Mesothelial cell of epicardium (in vitro differentiated cells): ENCODE measurements around the gene KCNMA1. TPM values are rescaled to one million over a fixed set of nuclear protein-coding genes. Genes with fewer than 3 reads are reported as not detected.

Source experiments
- DNase-seq, 2 experiments: peaks; one replicate each; pipeline ENCODE4 v3.0.0; 2021; ENCODE audit warnings: low spot score in 2 of 2; ENCODE audit not compliant: unreplicated experiment in 2 of 2
- H3K27ac Mint-ChIP-seq: 2 replicates; pipeline ENCODE4 v1.8.0; 2021; ENCODE audit warnings: mixed read lengths
- H3K27me3 Mint-ChIP-seq: 2 replicates; pipeline ENCODE4 v1.8.0; 2021; ENCODE audit warnings: low read depth, mixed read lengths
- H3K36me3 Mint-ChIP-seq: 2 replicates; pipeline ENCODE4 v1.8.0; 2021; ENCODE audit warnings: mixed read lengths
- H3K4me1 Mint-ChIP-seq: 2 replicates; pipeline ENCODE4 v1.8.0; 2021; ENCODE audit warnings: mixed read lengths
- H3K4me3 Mint-ChIP-seq: 2 replicates; pipeline ENCODE4 v1.8.0; 2021; ENCODE audit warnings: mild to moderate bottlenecking, moderate library complexity, mixed read lengths
- H3K9me3 Mint-ChIP-seq: 2 replicates; pipeline ENCODE4 v1.8.0; 2021; ENCODE audit warnings: mixed read lengths
- total RNA-seq: library from RNA; stranded (reverse); gene quantifications from 3 replicates; pipeline ENCODE4 v1.2.1, GENCODE V29; 2021
- TF ChIP-seq, protein P1 (sequence below): fragments of 200-600 bp; sonication (generic); IDR thresholded peaks from one replicate; pipeline ENCODE4 v1.5.0; 2021; ENCODE audit warnings: antibody characterized with exemption; ENCODE audit not compliant: unreplicated experiment

The KCNMA1 gene
- total RNA-seq, 1 donor from 2014 or later, result 44.0 TPM

GRCh38 chr10:77002872-77003271 lies 634.7 kb downstream of the KCNMA1 start:
- Mint-ChIP-seq H3K4me1 (peaks cover 12% of the 10 kb centered on the region), H3K27ac (no peak overlapping the region), H3K27me3 (no peaks in the 10 kb centered on the region), H3K4me3 (no peak overlapping the region), H3K36me3 (no peaks in the 10 kb centered on the region), H3K9me3 (no peaks in the 10 kb centered on the region)
- TF ChIP-seq, protein P1, sequence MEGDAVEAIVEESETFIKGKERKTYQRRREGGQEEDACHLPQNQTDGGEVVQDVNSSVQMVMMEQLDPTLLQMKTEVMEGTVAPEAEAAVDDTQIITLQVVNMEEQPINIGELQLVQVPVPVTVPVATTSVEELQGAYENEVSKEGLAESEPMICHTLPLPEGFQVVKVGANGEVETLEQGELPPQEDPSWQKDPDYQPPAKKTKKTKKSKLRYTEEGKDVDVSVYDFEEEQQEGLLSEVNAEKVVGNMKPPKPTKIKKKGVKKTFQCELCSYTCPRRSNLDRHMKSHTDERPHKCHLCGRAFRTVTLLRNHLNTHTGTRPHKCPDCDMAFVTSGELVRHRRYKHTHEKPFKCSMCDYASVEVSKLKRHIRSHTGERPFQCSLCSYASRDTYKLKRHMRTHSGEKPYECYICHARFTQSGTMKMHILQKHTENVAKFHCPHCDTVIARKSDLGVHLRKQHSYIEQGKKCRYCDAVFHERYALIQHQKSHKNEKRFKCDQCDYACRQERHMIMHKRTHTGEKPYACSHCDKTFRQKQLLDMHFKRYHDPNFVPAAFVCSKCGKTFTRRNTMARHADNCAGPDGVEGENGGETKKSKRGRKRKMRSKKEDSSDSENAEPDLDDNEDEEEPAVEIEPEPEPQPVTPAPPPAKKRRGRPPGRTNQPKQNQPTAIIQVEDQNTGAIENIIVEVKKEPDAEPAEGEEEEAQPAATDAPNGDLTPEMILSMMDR, result no peak
- DNase-seq, result no peak

DNA sequence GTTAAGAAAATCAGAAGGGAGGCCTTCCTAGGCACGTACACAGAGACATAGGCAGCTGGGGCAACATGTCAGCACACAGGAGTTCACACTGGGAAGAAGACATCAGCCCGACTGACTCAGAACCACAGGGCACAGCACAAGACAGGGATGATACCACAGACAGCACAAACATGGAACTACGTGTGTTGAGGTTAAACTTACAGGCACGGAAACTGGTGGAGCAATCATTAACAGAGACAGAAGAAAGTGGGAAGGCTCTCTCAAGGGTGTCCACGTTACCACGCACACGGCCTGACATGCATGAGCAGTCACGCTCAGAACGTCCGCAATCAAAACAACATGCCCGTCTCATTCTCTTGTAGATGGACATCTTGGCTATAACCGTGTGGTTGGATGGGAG lies 636.4 kb downstream of the KCNMA1 start:
- no peak for DNase-seq
- no peaks in the 10 kb centered on the region for H3K36me3 Mint-ChIP-seq
- H3K4me3 Mint-ChIP-seq, result no peak overlapping the region
- H3K4me1 Mint-ChIP-seq, result peaks cover 26% of the 10 kb centered on the region
- TF ChIP-seq, protein P1, result no peak
- no peaks in the 10 kb centered on the region for H3K9me3 Mint-ChIP-seq
- no peak overlapping the region for H3K27ac Mint-ChIP-seq
- no peaks in the 10 kb centered on the region for H3K27me3 Mint-ChIP-seq

- H3K27ac Mint-ChIP-seq, result no peak overlapping the region
- TF ChIP-seq, protein P1, result no peak
- H3K4me3 Mint-ChIP-seq, result no peak overlapping the region
- H3K9me3 Mint-ChIP-seq, result no peaks in the 10 kb centered on the region
- H3K27me3 Mint-ChIP-seq, result no peaks in the 10 kb centered on the region
- no peak for DNase-seq
- H3K36me3 Mint-ChIP-seq, result no peaks in the 10 kb centered on the region
- H3K4me1 Mint-ChIP-seq, result peaks cover 27% of the 10 kb centered on the region
These were observed 639.2 kb downstream of the KCNMA1 start for GRCh38 chr10:76998451-76998850.

DNA sequence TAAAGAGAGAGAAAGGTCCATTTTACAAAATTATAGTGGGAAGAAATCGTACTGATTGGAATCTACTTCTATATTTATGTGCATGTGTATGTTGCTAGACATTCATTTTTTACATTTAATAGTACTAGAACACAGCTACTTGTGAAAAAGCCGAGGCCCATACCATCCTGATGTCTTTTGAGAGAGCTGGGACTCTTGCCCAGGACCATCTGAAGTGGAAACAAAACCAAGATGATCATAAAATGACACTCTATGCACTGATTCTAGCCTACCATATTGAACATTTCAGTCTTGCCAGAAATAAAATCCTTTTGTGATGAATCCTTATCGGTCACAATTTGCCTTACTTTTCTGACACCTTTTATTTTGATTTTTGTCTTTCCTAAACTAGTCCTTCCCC lies 640.0 kb downstream of the KCNMA1 start:
- Mint-ChIP-seq H3K27ac (no peak overlapping the region), H3K4me3 (no peak overlapping the region)

GRCh38 chr10:76995023-76995422 lies 642.6 kb downstream of the KCNMA1 start:
- no peak for DNase-seq
- no peaks in the 10 kb centered on the region for H3K9me3 Mint-ChIP-seq
- peaks cover 32% of the 10 kb centered on the region for H3K4me1 Mint-ChIP-seq
- TF ChIP-seq, protein P1, result no peak
- peaks cover 4% of the 10 kb centered on the region for H3K27me3 Mint-ChIP-seq
- no peaks in the 10 kb centered on the region for H3K36me3 Mint-ChIP-seq
- H3K27ac Mint-ChIP-seq, result no peak overlapping the region
- H3K4me3 Mint-ChIP-seq, result no peak overlapping the region

More for the DNA sequence above, 640.0 kb downstream of the KCNMA1 start:
- TF ChIP-seq, protein P1, result no peak
- Mint-ChIP-seq H3K36me3 (no peaks in the 10 kb centered on the region), H3K9me3 (no peaks in the 10 kb centered on the region), H3K27me3 (peaks cover 2% of the 10 kb centered on the region), H3K4me1 (peaks cover 32% of the 10 kb centered on the region)
- no peak for DNase-seq

DNA sequence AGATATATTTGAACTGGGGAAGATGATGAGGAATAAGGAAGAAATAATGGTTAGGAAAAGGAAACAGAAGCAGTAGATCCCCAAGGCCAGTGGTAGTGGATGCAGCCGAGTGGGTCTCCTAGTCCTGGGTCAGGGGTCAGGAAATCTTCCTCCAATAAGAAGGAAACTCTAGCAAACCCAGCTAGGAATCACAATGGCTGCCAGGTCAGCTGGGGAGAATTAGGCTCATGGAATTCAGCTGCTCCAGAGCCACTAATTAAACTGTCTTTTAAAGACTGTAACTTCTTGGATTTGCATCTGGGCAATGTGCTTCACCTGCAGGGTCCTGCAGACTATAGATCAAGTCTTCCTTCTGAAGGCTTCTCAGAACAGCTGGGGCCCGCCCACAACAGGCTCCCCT lies 644.4 kb downstream of the KCNMA1 start:
- H3K27ac Mint-ChIP-seq, result no peak overlapping the region

More for the DNA sequence above, 644.4 kb downstream of the KCNMA1 start:
- Mint-ChIP-seq H3K4me1 (peaks cover 26% of the 10 kb centered on the region), H3K4me3 (no peak overlapping the region), H3K36me3 (no peaks in the 10 kb centered on the region), H3K9me3 (no peaks in the 10 kb centered on the region), H3K27me3 (peaks cover 4% of the 10 kb centered on the region)
- no peak for DNase-seq
- TF ChIP-seq, protein P1, result no peak
